Breast epithelium (tissue), 3 donors: ENCODE results near the gene MUC4.

Experiments
- CTCF ChIP-seq, 3 donors: fragments of 450-650 bp; IDR thresholded peaks; one replicate each; pipeline ENCODE4 v1.5.1; 2016 to 2017; ENCODE audit warnings: antibody characterized with exemption in 3 of 3, mild to moderate bottlenecking in 3 of 3, moderate library complexity in 3 of 3
- POLR2A ChIP-seq: fragments of 450-650 bp; IDR thresholded peaks from one replicate; pipeline ENCODE4 v1.6.1; 2016; ENCODE audit warnings: antibody characterized with exemption, mild to moderate bottlenecking, moderate library complexity

- TF ChIP-seq CTCF (IDR thresholded peaks at IDR 0.05) = no peak
- TF ChIP-seq POLR2A = no peak
Observed at GRCh38 chr3:195764961-195765706, 46.6 kb downstream of the MUC4 start.
